ENCODE data around the gene ANKS1B. TPM values are rescaled to one million over a fixed set of nuclear protein-coding genes. Genes with fewer than 3 reads are reported as not detected.

Gene ANKS1B
- total RNA-seq, 1 experiment from 2014 or later, result 0.54 TPM

DNA sequence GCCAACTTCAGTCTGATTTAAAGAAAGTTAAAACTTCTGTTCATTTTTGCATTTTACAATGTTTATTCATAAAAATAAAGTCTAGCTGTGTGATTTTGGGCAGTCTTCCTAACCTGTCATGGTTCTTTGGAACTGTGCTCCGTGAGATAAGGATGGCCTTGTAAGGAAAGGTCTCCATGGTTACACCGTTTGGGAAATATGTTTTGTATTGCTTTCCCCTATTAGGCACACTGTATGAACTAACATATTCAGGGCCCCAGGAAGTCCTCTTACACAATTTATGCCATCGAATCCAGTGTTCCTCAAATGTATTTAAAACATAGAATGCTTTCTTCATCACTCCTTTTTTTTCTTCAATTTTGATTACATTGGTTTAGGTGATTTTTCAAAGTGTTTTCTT lies 1285.2 kb downstream of the ANKS1B start:
- Histone ChIP-seq H3K4me2 (ENCODE audit: low read length) (no peak overlapping the region), H3K9me2 (ENCODE audit: insufficient read depth) (no peaks in the 10 kb centered on the region), H3K4me3 (replicated peaks in 1 of 2; ENCODE audit: low read depth in 1 of 2, low read length in 2 of 2) (no peak overlapping the region), H3K36me3 (ENCODE audit: control insufficient read depth in 1 of 2, insufficient read depth in 2 of 2, low read length in 2 of 2) (peaks cover 0 to 2% of the 10 kb centered on the region in 2 experiments; a peak in 1 of 4 replicates), H3K79me2 (ENCODE audit: insufficient read depth, low read length) (no peaks in the 10 kb centered on the region), H3K9me3 (ENCODE audit: control insufficient read depth in 1 of 2, insufficient read depth in 1 of 2, low read depth in 1 of 2, low read length in 2 of 2) (no peaks in the 10 kb centered on the region), H3K27me3 (ENCODE audit: insufficient read depth, low read length) (no peaks in the 10 kb centered on the region), H3K4me1 (ENCODE audit: control insufficient read depth in 1 of 2, insufficient read depth in 2 of 2, low read length in 2 of 2) (no peaks in the 10 kb centered on the region), H4K20me1 (ENCODE audit: insufficient read depth) (no peaks in the 10 kb centered on the region), H3K9ac (ENCODE audit: low read length) (no peak overlapping the region), H2AFZ (ENCODE audit: low read depth, low read length, poor library complexity, severe bottlenecking) (no peak overlapping the region), H3K27ac (ENCODE audit: low read depth, low read length) (no peak overlapping the region)
- ATAC-seq, result no peak
- BruUV-seq (replicated peaks), result no TSS peak
- RAD21 ChIA-PET (ENCODE audit: low non-redundant PET in 1 of 2, low total read pairs in 2 of 2, uncharacterized antibody in 2 of 2, unreplicated experiment in 2 of 2), result no interaction called here
- no peak for DNase-seq (ENCODE audit: low read depth, low spot score)
- intact Hi-C loops (cut with micrococcal nuclease), result loop anchor here (1.0 to 2.0 kb wide), 3 partner anchors 43 to 299 kb away; no protein-coding TSS in a partner anchor
- POLR2A ChIA-PET, result no interaction called here
- no peak for TF ChIP-seq SRF (IDR thresholded peaks at IDR 0.05; ENCODE audit: low read depth)
- TF ChIP-seq FOSL1 (IDR thresholded peaks at IDR 0.05; ENCODE audit: low read depth), result no peak
- no peak for TF ChIP-seq EGR1 (IDR thresholded peaks at IDR 0.05; ENCODE audit: low read depth)
- TF ChIP-seq EZH2phosphoT487 (IDR thresholded peaks at IDR 0.05; ENCODE audit: borderline replicate concordance), result no peak
- TF ChIP-seq CBX3 (IDR thresholded peaks at IDR 0.05; ENCODE audit: low read depth), result no peak
- TF ChIP-seq CEBPB (IDR thresholded peaks at IDR 0.05; ENCODE audit: low read depth), result no peak
- TF ChIP-seq POLR2A (IDR thresholded peaks at IDR 0.05; ENCODE audit: borderline replicate concordance, extremely low read depth, insufficient read depth, insufficient read length), result no peak
- TF ChIP-seq SP1 (IDR thresholded peaks at IDR 0.05; ENCODE audit: low read depth), result no peak
- no peak for TF ChIP-seq SIN3A (IDR thresholded peaks at IDR 0.05; ENCODE audit: low read depth)
- TF ChIP-seq TCF7L2 (IDR thresholded peaks at IDR 0.05; ENCODE audit: borderline replicate concordance, extremely low read depth, insufficient read depth, insufficient read length), result no peak
- no peak for TF ChIP-seq MAX (IDR thresholded peaks at IDR 0.05)
- TF ChIP-seq YY1 (IDR thresholded peaks at IDR 0.05; ENCODE audit: extremely low read depth, insufficient replicate concordance, low read depth, low read length), result no peak
- TF ChIP-seq, protein P1, sequence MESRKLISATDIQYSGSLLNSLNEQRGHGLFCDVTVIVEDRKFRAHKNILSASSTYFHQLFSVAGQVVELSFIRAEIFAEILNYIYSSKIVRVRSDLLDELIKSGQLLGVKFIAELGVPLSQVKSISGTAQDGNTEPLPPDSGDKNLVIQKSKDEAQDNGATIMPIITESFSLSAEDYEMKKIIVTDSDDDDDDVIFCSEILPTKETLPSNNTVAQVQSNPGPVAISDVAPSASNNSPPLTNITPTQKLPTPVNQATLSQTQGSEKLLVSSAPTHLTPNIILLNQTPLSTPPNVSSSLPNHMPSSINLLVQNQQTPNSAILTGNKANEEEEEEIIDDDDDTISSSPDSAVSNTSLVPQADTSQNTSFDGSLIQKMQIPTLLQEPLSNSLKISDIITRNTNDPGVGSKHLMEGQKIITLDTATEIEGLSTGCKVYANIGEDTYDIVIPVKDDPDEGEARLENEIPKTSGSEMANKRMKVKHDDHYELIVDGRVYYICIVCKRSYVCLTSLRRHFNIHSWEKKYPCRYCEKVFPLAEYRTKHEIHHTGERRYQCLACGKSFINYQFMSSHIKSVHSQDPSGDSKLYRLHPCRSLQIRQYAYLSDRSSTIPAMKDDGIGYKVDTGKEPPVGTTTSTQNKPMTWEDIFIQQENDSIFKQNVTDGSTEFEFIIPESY (IDR thresholded peaks at IDR 0.05; ENCODE audit: extremely low read depth, insufficient replicate concordance, low read length), result no peak
- TF ChIP-seq POLR2AphosphoS5 (IDR thresholded peaks at IDR 0.05; ENCODE audit: low read depth, low read length), result no peak
- no peak for TF ChIP-seq ZFX (IDR thresholded peaks at IDR 0.05)
- no peak for TF ChIP-seq ELF1 (IDR thresholded peaks at IDR 0.05; ENCODE audit: borderline replicate concordance, low read depth)
- no peak for TF ChIP-seq RAD21 (IDR thresholded peaks at IDR 0.05; ENCODE audit: low read depth)
- TF ChIP-seq, protein P2, sequence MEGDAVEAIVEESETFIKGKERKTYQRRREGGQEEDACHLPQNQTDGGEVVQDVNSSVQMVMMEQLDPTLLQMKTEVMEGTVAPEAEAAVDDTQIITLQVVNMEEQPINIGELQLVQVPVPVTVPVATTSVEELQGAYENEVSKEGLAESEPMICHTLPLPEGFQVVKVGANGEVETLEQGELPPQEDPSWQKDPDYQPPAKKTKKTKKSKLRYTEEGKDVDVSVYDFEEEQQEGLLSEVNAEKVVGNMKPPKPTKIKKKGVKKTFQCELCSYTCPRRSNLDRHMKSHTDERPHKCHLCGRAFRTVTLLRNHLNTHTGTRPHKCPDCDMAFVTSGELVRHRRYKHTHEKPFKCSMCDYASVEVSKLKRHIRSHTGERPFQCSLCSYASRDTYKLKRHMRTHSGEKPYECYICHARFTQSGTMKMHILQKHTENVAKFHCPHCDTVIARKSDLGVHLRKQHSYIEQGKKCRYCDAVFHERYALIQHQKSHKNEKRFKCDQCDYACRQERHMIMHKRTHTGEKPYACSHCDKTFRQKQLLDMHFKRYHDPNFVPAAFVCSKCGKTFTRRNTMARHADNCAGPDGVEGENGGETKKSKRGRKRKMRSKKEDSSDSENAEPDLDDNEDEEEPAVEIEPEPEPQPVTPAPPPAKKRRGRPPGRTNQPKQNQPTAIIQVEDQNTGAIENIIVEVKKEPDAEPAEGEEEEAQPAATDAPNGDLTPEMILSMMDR (IDR thresholded peaks at IDR 0.05 in 2 of 3, conservative IDR thresholded peaks at IDR 0.05 in 1 of 3; ENCODE audit: borderline replicate concordance in 1 of 3, insufficient read depth in 1 of 3, low read depth in 2 of 3, low read length in 2 of 3), result no peak
- no peak for TF ChIP-seq ZNF274 (IDR thresholded peaks at IDR 0.05; ENCODE audit: low read depth, low read length)
- CTCF ChIA-PET, result interaction anchor here (0.7 to 2.1 kb wide), 3 partner anchors 16 to 299 kb away, joined by 3 to 13 read pairs (median 5); no protein-coding TSS in a partner anchor

Data from HCT116 (cell line).